Measurements from ENCODE around the gene C19orf33.

GRCh38 chr19:38277549-38277948 lies 26.5 kb upstream of the C19orf33 start:
- no peak for TF ChIP-seq CTCF (IDR thresholded peaks at IDR 0.05)
- no peak for TF ChIP-seq POLR2A (IDR thresholded peaks at IDR 0.05)
